T1000 (cell line): ENCODE measurements around the gene TMEM240.
"Not testable (repeated sequence)": the region's sequence is repeated elsewhere in the genome, so short reads cannot be mapped to it uniquely, and the experiment has no call there.

Source experiments
- DNase-seq: peaks from one replicate; lab custom pipeline; 2025; ENCODE audit warnings: mixed read lengths; lab: John Stamatoyannopoulos, UW

The TMEM240 gene

DNA sequence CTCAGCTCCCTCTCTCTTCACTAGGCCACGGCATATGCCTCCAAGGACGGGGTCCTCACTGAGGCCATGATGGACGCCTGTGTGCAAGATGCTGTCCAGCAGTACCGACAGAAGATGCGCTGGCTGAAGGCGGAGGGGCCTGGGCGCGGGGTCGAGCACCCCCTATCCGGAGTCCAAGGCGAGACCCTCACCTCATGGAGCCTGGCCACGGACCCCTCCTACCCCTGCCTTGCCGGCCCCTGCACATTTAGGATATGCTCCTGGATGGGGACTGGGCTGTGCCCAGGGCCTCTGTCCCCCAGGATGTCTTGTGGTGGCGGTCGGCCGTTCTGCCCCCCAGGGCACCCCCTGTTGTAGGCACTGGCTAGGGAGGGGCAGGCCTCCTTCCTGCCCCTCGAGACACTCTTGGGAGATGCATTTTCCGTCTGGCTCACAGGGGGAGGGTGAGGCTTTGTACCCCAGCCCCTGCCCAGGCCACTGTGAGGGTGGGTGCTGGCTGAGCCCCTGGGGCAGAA lies 44.9 kb downstream of the TMEM240 start:
- DNase-seq, result not testable (repeated sequence)

DNA sequence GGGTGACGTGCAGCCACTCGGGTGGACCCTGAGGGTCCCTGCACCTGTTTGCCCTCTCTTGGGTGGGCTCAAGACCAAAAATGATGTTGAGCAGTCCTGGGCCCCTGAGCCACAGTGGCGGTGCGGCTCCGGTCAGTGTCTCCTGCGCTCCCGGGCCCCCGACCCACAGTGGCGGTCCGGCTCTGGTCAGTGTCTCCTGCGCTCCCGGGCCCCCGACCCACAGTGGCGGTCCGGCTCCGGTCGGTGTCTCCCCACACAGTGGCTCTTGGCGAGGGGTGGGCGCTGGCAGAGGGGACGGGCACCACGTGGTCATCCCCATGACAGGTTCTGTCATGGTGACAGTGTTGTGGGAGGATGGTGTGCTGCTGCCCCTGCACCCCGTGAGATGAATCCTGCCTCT lies 46.1 kb downstream of the TMEM240 start:
- DNase-seq, result not testable (repeated sequence)

DNA sequence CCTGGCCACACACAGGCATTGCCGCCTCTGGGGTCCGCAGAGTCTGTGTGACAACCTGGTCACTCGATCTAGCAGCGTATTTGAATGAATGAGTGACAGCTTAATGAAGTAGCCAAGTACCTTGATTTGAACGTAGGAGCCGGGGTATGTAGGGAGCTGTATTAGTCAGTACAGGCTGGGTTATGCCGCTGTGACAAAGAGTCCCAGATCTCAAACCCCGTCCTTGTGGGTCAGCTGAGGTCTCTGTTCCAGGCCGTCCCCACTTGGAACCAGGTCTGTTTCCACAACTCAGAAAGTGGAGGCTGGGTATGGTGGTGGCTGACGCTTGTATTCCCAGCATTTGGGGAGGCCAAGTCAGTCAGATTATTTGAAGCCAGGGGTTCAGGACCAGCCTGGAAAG lies 48.8 kb downstream of the TMEM240 start:
- no peak for DNase-seq

DNA sequence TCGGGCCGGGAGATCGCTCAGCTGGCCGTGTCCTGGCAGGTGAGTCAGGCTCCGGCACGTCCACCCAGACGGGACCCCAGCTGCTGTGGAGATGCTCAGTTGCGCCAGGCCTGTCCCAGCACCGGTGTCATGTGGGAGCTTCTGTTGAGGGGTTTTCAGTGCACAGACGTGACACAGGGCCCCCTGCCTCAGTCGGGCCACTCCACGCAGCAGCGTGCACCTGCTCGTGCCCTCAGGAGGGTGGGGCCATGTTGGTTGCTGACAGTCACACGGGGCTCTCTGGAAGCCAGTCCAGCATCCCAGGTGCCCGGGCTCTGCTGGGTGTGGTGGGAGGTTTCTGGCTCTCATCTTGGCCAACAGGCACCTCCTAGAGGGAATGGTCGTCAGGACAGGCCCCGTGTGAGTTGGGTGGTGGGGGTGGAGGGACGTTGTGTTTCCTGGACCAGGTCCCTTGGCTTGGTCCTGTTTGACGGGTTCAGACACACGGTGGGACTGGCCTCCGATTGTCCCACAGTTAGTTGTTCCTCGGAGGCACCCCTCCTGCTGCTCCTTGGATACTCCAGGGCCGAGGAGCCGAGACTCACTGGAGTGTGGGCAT lies 49.7 kb downstream of the TMEM240 start:
- no peak for DNase-seq

DNA sequence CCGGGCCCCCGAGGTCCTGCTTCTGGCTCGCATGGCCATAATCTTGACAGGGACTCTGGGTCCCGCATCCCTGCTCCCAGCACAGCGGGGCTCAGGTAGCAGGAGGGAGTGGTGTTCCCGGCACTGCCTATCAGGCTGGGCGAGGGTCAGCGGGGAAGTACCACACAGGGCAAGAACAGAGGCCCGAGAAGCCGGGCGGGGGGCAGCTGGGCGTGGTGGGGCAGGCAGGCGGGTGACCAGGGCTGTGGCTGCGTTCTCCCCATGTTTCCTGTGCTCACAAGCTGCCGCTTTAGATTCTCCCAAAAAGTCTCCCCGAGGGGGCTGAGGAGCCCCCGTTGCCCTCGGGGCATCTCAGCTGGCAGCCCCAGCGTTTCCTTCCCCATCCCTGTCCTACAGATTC lies 50.6 kb downstream of the TMEM240 start:
- no peak for DNase-seq

DNA sequence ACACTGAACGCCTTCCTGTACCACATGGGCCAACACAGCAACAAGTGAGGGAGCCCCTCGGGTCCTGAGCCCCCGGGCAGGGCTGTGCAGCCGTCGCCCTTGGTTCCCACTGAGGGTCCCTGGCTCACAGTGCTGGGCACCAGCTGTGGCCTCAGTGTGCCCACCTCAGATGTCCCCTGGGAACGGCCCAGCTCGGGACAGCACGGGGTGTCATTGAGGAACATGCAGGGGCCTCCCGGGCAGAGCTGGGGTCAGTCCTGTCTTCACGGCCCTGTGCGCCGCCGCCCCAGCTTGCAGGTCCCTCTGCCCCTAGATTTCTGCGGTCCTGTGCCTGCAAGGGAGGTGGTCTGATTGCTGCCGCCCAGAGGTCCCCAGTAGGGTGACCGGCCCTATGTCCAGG lies 51.2 kb downstream of the TMEM240 start:
- no peak for DNase-seq

DNA sequence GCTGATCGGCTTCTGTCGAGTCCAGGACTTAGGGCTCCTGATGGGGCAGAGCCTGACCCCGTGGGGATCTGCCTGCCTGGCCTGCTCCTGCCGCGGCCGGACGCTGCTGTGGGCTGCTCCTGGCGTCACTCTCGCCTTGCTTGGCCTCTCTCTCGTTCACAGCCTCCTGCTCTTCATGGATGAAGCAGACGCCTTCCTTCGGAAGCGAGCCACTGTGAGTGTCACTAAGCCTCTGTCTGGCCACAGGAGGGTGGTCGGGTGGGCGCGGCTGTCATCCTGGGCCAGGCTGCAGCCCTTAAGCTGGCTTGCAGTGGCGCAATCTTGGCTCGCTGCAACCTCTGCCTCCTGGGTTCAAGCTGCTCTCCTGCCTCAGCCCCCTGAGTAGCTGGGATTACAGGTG lies 52.7 kb downstream of the TMEM240 start:
- no peak for DNase-seq

DNA sequence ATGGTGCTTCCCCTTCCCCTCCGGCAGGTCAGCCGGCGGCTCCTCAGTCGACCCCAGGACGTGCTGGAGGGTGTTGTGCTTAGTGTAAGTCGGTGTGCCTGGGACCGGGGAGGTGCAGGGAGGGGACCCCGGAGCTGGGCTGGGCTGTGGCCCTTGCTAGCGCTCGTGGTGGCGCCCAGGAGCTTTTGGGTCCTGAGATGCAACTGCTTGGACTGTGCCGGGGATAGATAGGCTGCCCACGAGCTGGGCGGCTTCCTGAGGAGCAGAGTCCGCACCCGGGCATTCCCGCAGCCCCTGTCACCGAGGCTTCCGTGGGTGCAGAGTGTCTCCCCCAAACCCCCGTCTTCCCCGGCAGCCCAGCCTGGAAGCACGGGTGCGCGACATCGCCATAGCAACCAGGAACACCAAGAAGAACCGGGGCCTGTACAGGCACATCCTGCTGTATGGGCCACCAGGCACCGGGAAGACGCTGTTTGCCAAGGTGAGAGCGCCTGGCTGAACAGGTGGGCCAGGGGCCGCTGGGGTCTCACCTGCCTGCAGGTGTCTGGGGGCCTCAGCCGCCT lies 54.6 kb downstream of the TMEM240 start:
- not testable (repeated sequence) for DNase-seq

DNA sequence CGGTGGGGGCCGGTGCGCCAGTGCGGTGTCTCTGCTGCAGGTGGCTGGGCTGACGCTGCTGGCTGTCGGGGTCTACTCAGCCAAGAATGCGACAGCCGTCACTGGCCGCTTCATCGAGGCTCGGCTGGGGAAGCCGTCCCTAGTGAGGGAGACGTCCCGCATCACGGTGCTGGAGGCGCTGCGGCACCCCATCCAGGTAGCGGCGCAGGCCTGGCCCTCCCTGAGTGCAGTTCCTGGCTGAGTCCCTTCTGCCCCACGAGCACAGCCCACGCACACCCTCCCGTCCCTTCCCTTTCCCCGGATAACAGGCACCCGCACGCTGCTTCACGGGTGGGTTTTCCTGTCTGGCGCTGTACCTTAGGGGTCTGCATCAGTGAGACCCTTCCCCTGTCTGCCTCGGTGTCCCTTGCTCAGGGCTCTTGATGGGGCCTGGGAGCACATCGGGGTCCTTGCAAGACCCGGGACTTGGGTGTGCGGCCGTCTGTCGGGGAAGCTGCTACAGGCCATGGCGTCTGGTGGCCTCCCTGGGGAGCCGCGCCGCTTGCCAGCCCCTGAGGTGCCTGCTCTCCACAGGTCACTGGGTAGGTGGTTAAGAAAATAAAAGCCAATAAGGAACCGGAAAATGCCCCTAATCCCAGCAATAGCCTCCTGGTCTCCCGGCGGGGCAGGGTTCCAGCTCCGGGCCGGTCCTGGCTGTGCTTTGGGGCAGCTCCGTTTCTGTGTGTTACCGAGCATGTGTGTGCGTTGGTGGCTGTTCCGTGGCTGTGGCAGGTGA lies 55.3 kb downstream of the TMEM240 start:
- not testable (repeated sequence) for DNase-seq
